Measurements from ENCODE around the gene MAP3K20.

DNA sequence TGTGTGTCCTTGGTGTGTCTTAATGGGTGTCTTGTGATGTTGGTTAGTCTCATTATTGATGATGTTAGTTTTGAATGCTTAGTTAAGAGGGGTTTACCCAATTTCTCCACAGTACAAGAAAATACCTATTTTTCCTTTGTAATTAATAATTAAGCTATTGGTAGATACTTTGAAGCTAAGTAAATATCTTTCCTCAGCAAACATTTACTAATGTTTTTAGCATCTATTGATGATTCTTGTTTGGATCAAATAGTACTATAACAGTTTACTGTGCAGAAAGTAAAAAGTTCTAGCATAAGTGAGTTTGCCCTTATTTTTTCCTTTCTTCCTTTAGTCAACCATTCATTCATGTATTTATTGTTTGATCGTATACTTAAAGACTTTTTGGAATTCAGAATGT is 19.1 kb downstream of the MAP3K20 start:
- TF ChIP-seq, protein P1, sequence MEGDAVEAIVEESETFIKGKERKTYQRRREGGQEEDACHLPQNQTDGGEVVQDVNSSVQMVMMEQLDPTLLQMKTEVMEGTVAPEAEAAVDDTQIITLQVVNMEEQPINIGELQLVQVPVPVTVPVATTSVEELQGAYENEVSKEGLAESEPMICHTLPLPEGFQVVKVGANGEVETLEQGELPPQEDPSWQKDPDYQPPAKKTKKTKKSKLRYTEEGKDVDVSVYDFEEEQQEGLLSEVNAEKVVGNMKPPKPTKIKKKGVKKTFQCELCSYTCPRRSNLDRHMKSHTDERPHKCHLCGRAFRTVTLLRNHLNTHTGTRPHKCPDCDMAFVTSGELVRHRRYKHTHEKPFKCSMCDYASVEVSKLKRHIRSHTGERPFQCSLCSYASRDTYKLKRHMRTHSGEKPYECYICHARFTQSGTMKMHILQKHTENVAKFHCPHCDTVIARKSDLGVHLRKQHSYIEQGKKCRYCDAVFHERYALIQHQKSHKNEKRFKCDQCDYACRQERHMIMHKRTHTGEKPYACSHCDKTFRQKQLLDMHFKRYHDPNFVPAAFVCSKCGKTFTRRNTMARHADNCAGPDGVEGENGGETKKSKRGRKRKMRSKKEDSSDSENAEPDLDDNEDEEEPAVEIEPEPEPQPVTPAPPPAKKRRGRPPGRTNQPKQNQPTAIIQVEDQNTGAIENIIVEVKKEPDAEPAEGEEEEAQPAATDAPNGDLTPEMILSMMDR (IDR thresholded peaks at IDR 0.05; ENCODE audit: low read depth, low read length): no peak
- no peak for TF ChIP-seq EZH2phosphoT487 (IDR thresholded peaks at IDR 0.05; ENCODE audit: low read depth)
